ENCODE measurements around the gene SMARCC2.
"Not testable (repeated sequence)": the region's sequence is repeated elsewhere in the genome, so short reads cannot be mapped to it uniquely, and the experiment has no call there.

Gene SMARCC2

DNA sequence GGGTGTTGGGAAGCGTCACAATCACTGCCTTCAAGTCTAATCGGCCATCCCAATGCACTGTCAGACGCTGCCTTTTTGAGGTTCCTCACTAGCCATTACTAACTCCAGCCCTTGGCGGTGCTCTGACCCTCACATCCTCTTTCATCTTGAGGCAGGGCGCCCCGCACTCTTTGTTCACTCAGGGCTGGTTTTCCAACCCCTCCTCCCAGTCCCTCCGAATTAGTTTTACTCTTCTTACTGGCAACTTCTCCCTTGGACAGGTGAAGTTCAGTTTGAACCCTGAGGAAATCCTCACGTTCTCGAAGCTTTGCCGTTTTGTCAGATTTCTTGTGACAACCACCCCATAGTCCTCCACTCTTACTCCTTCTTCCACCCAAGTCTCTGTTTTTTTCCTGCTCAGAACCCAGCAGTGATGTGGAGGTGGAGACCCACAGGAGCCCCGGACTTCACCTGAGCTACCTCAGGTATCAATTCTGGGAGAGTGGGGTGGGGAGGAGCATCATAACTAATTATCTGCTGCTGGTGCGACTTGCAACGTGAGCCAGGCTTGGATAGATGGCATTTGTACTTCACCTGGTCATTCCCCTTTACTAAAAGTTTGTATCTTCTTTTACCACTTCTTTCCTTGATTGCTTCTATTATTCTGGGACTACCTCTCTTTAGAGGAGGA, 70.5 kb downstream of the SMARCC2 start:
- DNase-seq, result no peak

DNA sequence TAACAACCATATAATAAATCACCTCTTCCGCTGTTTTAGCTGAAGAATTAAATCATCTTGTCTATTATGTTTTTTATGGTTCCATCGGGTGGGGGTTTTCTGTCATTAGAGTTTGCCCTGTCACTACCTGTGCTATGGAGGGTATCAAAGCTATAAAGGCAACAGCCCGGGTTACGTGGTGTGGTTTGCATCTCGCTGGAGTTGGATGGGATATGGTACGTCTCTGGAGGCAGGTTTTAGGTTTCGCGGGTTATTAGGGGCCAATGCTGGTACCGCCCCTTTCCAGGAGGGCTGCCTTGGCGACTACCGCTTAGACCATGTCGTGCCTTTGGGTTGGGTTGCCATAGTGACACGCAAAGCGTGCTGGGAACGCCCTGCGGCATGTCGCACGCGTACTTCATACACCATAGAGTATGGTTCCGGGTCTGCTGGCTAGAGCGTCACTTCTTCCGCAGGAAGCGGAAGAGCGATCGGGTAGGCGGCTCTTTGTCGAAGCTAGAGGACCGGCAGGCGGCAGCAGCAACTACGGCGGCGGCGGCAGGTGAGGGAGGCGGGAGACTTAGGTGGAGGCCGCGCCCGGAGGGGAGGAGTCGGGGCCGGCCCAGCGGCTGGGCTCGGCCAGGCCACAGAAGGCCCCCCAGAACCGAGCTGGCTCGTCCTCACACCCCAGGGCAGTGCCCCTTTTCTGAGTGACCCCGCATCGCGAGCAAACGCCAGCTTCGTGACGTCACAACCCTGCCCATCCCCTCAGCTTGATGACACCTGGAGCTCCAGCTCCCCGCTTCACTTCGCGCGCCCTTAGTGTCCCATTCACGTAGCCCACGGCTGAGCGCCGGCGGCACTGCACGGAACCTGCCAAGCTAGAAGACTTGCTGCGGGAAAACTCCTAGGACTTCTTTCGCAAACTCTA, 71.2 kb downstream of the SMARCC2 start, which contains the start of gene ZC3H10:
Gene ZC3H10 (plus strand): TSS at position 489 of the 910 bp plus-strand sequence. CDS start 2,297 bp downstream, outside the sequence.
- peak; percentile 96 for DNase-seq

DNA sequence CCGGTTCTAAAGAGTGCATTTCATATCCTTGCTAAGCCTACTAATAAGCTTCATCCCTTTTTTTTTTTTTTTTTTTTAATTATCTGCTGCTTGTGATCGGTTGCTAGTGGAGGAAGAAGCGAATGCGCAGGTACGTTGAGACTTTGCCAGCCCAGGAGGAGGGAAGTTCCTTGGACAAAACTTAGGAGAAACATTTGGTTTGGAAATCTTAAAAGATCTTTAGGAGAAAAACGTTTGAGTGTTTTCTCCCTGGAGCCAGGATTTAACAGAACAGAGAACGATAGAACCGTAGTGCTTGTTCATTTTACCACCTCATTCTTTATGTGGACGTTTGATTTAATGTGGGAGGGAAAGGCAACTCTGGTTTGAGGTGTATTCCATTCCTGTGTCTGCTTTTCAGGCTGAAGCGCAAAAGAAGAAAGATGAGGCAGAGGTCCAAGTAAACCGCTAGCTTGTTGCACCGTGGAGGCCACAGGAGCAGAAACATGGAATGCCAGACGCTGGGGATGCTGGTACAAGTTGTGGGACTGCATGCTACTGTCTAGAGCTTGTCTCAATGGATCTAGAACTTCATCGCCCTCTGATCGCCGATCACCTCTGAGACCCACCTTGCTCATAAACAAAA, 72.1 kb downstream of the SMARCC2 start:
- not testable (repeated sequence) for DNase-seq

DNA sequence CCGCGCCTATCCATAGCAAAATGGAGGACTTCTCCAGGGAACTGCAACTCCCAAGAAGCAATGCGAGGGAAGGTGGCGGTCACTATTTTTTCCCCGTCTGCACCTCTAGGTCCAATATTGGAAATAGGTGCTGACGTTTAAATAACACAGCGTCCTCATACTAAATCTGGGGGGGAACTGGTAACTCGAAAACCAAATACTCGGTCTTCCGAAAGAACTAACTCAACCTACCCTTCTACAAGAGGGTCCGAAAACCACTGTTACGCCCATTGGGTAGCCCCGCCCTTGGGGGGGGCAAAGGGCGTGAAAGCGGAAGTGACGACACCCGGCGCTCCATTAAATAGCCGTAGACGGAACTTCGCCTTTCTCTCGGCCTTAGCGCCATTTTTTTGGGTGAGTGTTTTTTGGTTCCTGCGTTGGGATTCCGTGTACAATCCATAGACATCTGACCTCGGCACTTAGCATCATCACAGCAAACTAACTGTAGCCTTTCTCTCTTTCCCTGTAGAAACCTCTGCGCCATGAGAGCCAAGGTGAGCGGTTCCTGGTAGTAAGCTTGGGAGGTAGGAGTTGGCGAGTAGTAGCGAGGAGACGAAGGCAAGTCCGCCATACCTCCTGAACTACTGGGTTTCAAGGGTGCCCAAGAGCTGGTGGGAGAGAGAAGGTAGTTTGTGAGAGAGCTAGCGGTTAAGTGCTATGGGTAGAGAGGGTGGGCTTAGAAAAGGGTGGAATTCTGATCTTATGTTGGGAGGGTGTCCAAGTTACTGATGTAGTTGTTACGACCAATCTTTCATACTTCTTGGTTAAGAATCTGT, 72.8 kb downstream of the SMARCC2 start, which contains the start of gene RPL41:
Gene RPL41 (plus strand): TSS at position 367 of the 815 bp plus-strand sequence.
- peak; percentile 87 for DNase-seq

DNA sequence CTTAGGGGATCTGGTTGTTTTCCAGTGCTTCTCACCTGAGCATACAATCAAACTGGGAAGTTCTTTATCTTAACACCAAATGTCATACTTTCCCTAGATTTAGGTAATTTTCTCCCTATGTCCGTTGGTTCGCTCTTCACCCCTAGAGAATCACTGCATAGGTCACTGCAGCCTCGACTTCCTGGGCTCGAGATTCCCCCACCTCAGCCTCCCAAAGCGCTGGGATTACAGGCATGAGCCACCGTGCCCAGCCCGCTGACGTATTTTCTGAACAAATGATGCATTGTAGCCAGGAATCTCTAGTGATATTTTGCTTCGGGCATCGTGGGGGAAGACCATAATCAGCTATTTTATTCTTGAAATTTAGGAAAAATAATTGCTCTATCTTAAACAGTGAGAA, 74.0 kb downstream of the SMARCC2 start:
- no peak for DNase-seq

DNA sequence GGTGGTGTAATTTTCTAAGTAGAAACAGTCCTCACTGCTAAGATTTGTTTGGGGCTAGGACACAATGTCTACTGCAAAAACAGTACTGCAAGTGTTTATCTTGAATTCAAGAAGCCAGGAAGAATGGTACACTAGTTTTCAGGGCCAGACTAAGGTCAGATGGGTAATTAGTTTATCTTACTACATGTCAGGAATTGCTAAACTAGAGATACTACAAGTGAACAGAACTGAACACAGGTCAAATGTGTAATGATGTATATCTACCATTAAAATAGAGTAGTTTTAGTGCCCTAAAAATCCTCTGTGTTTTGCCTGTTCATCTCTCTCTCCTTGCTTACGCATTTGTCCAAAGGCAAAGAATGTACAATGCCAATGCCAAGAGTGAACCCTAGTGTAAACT, 75.2 kb downstream of the SMARCC2 start:
- no peak for DNase-seq

All from NCI-H2227 treated with DMSO at 0.1 percent for 48 hours (cell line).